ENCODE data around the gene PLAC1.
A peak's percentile ranks its signal among the peaks of the same experiment; 100 is the strongest.

PLAC1 gene

DNA sequence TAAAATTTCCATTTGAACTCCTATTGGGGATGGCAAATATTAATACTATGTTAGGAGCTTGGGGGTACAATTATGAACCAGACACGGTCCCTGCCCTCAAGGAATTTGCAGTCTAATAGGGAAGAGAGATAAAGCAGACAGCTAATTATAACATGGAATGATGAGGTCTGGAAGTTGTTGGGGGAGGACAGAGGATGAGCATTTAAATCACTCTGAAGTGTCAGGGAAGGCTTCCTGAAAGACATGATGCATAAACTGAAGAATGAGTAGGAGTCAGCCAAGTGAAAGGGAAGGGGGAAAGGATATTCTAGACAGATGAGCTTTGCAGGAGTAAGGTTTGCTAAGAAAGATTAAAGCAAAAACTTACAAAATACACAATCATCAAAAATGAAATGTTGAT, 15.9 kb downstream of the PLAC1 start:
- TF ChIP-seq BACH2 (CRISPR knock-in tag; IDR thresholded peaks at IDR 0.05; ENCODE audit: borderline replicate concordance) (no peak), SNAI2 (CRISPR knock-in tag; IDR thresholded peaks at IDR 0.05) (no peak), ISL1 (CRISPR knock-in tag; IDR thresholded peaks at IDR 0.05) (no peak), RARB (CRISPR knock-in tag; IDR thresholded peaks at IDR 0.05) (no peak), CSDC2 (CRISPR knock-in tag; IDR thresholded peaks at IDR 0.05) (no peak)
- TF ChIP-seq, protein P1, sequence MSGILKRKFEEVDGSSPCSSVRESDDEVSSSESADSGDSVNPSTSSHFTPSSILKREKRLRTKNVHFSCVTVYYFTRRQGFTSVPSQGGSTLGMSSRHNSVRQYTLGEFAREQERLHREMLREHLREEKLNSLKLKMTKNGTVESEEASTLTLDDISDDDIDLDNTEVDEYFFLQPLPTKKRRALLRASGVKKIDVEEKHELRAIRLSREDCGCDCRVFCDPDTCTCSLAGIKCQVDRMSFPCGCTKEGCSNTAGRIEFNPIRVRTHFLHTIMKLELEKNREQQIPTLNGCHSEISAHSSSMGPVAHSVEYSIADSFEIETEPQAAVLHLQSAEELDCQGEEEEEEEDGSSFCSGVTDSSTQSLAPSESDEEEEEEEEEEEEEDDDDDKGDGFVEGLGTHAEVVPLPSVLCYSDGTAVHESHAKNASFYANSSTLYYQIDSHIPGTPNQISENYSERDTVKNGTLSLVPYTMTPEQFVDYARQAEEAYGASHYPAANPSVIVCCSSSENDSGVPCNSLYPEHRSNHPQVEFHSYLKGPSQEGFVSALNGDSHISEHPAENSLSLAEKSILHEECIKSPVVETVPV (CRISPR knock-in tag; IDR thresholded peaks at IDR 0.05) = no peak
- TF ChIP-seq, protein P2, sequence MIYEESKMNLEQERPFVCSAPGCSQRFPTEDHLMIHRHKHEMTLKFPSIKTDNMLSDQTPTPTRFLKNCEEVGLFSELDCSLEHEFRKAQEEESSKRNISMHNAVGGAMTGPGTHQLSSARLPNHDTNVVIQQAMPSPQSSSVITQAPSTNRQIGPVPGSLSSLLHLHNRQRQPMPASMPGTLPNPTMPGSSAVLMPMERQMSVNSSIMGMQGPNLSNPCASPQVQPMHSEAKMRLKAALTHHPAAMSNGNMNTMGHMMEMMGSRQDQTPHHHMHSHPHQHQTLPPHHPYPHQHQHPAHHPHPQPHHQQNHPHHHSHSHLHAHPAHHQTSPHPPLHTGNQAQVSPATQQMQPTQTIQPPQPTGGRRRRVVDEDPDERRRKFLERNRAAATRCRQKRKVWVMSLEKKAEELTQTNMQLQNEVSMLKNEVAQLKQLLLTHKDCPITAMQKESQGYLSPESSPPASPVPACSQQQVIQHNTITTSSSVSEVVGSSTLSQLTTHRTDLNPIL (CRISPR knock-in tag; IDR thresholded peaks at IDR 0.05; ENCODE audit: low read depth) = no peak
- ATAC-seq = peak; percentile 40; the same call in 2 of the 3 replicates

DNA sequence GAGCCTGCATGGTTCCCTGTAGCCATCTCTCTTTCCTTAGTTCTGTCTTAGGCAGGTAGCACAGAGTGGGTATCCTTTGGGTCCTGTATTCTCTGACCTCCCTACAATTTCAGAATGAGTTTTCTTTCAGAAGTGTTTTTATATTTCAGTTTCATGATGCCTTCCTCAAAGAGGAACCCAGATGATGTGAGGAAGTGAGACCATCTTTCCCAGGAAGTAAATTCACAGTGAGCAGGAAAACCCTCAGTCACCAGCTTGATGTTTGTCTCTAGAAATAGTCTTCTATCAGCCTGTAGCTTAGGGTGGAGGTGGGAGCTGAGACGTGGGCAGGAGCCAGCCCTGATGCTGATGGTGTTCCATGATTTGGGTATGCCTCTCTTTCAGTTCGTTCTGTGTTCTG, 16.9 kb downstream of the PLAC1 start:
- TF ChIP-seq BACH2 (CRISPR knock-in tag; IDR thresholded peaks at IDR 0.05; ENCODE audit: borderline replicate concordance) = no peak
- no peak for TF ChIP-seq ZNF565 (CRISPR knock-in tag; conservative IDR thresholded peaks at IDR 0.05; ENCODE audit: low read depth)
- no peak for TF ChIP-seq SNAI2 (CRISPR knock-in tag; IDR thresholded peaks at IDR 0.05)
- TF ChIP-seq TCF4 (CRISPR knock-in tag; IDR thresholded peaks at IDR 0.05; ENCODE audit: borderline replicate concordance) = no peak
- TF ChIP-seq PPARA (CRISPR knock-in tag; IDR thresholded peaks at IDR 0.05; ENCODE audit: borderline replicate concordance) = no peak
- TF ChIP-seq, protein P3, sequence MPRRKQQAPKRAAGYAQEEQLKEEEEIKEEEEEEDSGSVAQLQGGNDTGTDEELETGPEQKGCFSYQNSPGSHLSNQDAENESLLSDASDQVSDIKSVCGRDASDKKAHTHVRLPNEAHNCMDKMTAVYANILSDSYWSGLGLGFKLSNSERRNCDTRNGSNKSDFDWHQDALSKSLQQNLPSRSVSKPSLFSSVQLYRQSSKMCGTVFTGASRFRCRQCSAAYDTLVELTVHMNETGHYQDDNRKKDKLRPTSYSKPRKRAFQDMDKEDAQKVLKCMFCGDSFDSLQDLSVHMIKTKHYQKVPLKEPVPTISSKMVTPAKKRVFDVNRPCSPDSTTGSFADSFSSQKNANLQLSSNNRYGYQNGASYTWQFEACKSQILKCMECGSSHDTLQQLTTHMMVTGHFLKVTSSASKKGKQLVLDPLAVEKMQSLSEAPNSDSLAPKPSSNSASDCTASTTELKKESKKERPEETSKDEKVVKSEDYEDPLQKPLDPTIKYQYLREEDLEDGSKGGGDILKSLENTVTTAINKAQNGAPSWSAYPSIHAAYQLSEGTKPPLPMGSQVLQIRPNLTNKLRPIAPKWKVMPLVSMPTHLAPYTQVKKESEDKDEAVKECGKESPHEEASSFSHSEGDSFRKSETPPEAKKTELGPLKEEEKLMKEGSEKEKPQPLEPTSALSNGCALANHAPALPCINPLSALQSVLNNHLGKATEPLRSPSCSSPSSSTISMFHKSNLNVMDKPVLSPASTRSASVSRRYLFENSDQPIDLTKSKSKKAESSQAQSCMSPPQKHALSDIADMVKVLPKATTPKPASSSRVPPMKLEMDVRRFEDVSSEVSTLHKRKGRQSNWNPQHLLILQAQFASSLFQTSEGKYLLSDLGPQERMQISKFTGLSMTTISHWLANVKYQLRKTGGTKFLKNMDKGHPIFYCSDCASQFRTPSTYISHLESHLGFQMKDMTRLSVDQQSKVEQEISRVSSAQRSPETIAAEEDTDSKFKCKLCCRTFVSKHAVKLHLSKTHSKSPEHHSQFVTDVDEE (CRISPR knock-in tag; IDR thresholded peaks at IDR 0.05) = no peak
- no peak for TF ChIP-seq ISL1 (CRISPR knock-in tag; IDR thresholded peaks at IDR 0.05)
- TF ChIP-seq OSR1 (CRISPR knock-in tag; IDR thresholded peaks at IDR 0.05) = no peak
- no peak for TF ChIP-seq CSDC2 (CRISPR knock-in tag; IDR thresholded peaks at IDR 0.05)
- no peak for TF ChIP-seq RARB (CRISPR knock-in tag; IDR thresholded peaks at IDR 0.05)
- no peak for TF ChIP-seq GLIS3 (CRISPR knock-in tag; IDR thresholded peaks at IDR 0.05)
- TF ChIP-seq ZNF8 (CRISPR knock-in tag; IDR thresholded peaks at IDR 0.05) = no peak
- TF ChIP-seq ESRRG (CRISPR knock-in tag; IDR thresholded peaks at IDR 0.05) = no peak
- TF ChIP-seq, protein P1 (CRISPR knock-in tag; IDR thresholded peaks at IDR 0.05) = no peak
- no peak for TF ChIP-seq ZFP3 (CRISPR knock-in tag; IDR thresholded peaks at IDR 0.05)
- TF ChIP-seq ZC3H10 (CRISPR knock-in tag; IDR thresholded peaks at IDR 0.05) = no peak
- TF ChIP-seq, protein P2 (CRISPR knock-in tag; IDR thresholded peaks at IDR 0.05; ENCODE audit: low read depth) = no peak
- TF ChIP-seq, protein P4, sequence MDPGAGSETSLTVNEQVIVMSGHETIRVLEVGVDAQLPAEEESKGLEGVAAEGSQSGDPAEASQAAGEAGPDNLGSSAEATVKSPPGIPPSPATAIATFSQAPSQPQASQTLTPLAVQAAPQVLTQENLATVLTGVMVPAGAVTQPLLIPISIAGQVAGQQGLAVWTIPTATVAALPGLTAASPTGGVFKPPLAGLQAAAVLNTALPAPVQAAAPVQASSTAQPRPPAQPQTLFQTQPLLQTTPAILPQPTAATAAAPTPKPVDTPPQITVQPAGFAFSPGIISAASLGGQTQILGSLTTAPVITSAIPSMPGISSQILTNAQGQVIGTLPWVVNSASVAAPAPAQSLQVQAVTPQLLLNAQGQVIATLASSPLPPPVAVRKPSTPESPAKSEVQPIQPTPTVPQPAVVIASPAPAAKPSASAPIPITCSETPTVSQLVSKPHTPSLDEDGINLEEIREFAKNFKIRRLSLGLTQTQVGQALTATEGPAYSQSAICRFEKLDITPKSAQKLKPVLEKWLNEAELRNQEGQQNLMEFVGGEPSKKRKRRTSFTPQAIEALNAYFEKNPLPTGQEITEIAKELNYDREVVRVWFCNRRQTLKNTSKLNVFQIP (CRISPR knock-in tag; IDR thresholded peaks at IDR 0.05; ENCODE audit: borderline replicate concordance, low read depth) = no peak
- TF ChIP-seq ZFP30 (CRISPR knock-in tag; IDR thresholded peaks at IDR 0.05) = no peak

DNA sequence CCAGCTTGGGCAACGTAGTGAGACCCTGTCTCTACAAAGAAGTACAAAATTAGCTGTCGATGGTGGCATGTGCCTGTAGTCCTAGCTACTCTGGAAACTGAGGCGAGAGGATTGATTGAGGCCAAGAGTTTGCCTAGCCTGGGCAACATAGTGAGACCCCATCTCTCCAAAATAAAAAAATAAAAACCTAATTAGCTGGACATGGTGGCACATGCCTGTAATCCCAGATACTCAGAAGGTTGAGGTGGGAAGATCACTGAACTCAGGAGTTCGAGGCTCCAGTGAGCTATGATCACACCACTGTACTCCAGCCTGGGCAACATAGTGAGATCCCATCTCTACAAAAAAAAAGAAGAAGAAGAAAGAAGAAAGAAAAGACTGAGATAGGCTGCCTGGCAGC, 17.4 kb downstream of the PLAC1 start:
- no peak for ATAC-seq
- no peak for TF ChIP-seq TOX (CRISPR knock-in tag; IDR thresholded peaks at IDR 0.05; ENCODE audit: borderline replicate concordance)
- no peak for TF ChIP-seq ZC3H10 (CRISPR knock-in tag; IDR thresholded peaks at IDR 0.05)
- TF ChIP-seq ZFP30 (CRISPR knock-in tag; IDR thresholded peaks at IDR 0.05) = no peak
- TF ChIP-seq ZNF8 (CRISPR knock-in tag; IDR thresholded peaks at IDR 0.05) = no peak
- TF ChIP-seq ISL1 (CRISPR knock-in tag; IDR thresholded peaks at IDR 0.05) = no peak
- no peak for TF ChIP-seq ZNF565 (CRISPR knock-in tag; conservative IDR thresholded peaks at IDR 0.05; ENCODE audit: low read depth)
- no peak for TF ChIP-seq ZFP3 (CRISPR knock-in tag; IDR thresholded peaks at IDR 0.05)
- TF ChIP-seq ESRRG (CRISPR knock-in tag; IDR thresholded peaks at IDR 0.05) = no peak
- no peak for TF ChIP-seq RARB (CRISPR knock-in tag; IDR thresholded peaks at IDR 0.05)
- no peak for TF ChIP-seq OSR1 (CRISPR knock-in tag; IDR thresholded peaks at IDR 0.05)

More for the DNA sequence above, 16.9 kb downstream of the PLAC1 start:
- no peak for ATAC-seq
